Measurements from ENCODE around the gene DND1.
"Not testable (repeated sequence)": the region's sequence is repeated elsewhere in the genome, so short reads cannot be mapped to it uniquely, and the experiment has no call there.

DND1 gene

GRCh38 chr5:140642718-140643117 lies 30.7 kb downstream of the DND1 start:
- DNase-seq (ENCODE audit: low read depth), result peak; percentile 63
- TF ChIP-seq CTCF (conservative IDR thresholded peaks at IDR 0.05; ENCODE audit: control insufficient read depth, insufficient read depth, low read depth, low read length), result no peak
- H3K4me3 ChIP-seq (ENCODE audit: control insufficient read depth, low read depth, low read length), result no peak overlapping the region

- no peak for DNase-seq (ENCODE audit: low read depth)
- no peak for TF ChIP-seq CTCF (conservative IDR thresholded peaks at IDR 0.05; ENCODE audit: control insufficient read depth, insufficient read depth, low read depth, low read length)
- H3K4me3 ChIP-seq (ENCODE audit: control insufficient read depth, low read depth, low read length), result no peak overlapping the region
These were observed 31.7 kb downstream of the DND1 start for GRCh38 chr5:140641716-140642115.

GRCh38 chr5:140639148-140639981 lies 34.0 kb downstream of the DND1 start, which contains the start of gene TMCO6:
TMCO6 (plus strand) TSS chr5:140639451; CDS start chr5:140639528, 77 bp downstream.
- H3K4me3 ChIP-seq (ENCODE audit: control insufficient read depth, low read depth, low read length), result peak within 1 kb of the TSS; percentile 76
- TF ChIP-seq CTCF (conservative IDR thresholded peaks at IDR 0.05; ENCODE audit: control insufficient read depth, insufficient read depth, low read depth, low read length), result peak; percentile 40
- DNase-seq (ENCODE audit: low read depth), result peak; percentile 98

- not testable (repeated sequence) for DNase-seq (ENCODE audit: low read depth)
- H3K4me3 ChIP-seq (ENCODE audit: control insufficient read depth, low read depth, low read length), result peak overlapping the region; percentile 33
These were observed 34.6 kb downstream of the DND1 start for GRCh38 chr5:140638898-140639147.

GRCh38 chr5:140637371-140638100 lies 35.8 kb downstream of the DND1 start:
- H3K4me3 ChIP-seq (ENCODE audit: control insufficient read depth, low read depth, low read length), result no peak overlapping the region
- DNase-seq (ENCODE audit: low read depth), result no peak
- TF ChIP-seq CTCF (conservative IDR thresholded peaks at IDR 0.05; ENCODE audit: control insufficient read depth, insufficient read depth, low read depth, low read length), result no peak

- no peak for TF ChIP-seq CTCF (conservative IDR thresholded peaks at IDR 0.05; ENCODE audit: control insufficient read depth, insufficient read depth, low read depth, low read length)
- DNase-seq (ENCODE audit: low read depth), result no peak
- H3K4me3 ChIP-seq (ENCODE audit: control insufficient read depth, low read depth, low read length), result no peak overlapping the region
These were observed 37.8 kb downstream of the DND1 start for GRCh38 chr5:140635291-140636257.

All from fibroblast of mammary gland (primary cell).